PFSK-1 (cell line): ENCODE data around the gene LMTK3.

Experiments
- POLR2AphosphoS5 ChIP-seq: IDR thresholded peaks from 2 replicates; pipeline ENCODE4 v1.6.1; 2012; ENCODE audit warnings: low read depth, mild to moderate bottlenecking, control low read depth, low read length, moderate library complexity
- REST ChIP-seq, 2 experiments: IDR thresholded peaks; 2 replicates each; pipeline versions ENCODE4 v1.6.1 to v1.8.0; 2011 to 2012; ENCODE audit warnings: low read depth in 2 of 2, low read length in 2 of 2, control low read depth in 1 of 2, inconsistent platforms in 1 of 2, mild to moderate bottlenecking in 1 of 2, moderate library complexity in 1 of 2; ENCODE audit not compliant: insufficient read depth in 1 of 2
- TAF1 ChIP-seq: IDR thresholded peaks from 2 replicates; pipeline ENCODE4 v1.6.1; 2012; ENCODE audit warnings: low read length, control low read depth, borderline replicate concordance; ENCODE audit not compliant: insufficient read depth

DNA sequence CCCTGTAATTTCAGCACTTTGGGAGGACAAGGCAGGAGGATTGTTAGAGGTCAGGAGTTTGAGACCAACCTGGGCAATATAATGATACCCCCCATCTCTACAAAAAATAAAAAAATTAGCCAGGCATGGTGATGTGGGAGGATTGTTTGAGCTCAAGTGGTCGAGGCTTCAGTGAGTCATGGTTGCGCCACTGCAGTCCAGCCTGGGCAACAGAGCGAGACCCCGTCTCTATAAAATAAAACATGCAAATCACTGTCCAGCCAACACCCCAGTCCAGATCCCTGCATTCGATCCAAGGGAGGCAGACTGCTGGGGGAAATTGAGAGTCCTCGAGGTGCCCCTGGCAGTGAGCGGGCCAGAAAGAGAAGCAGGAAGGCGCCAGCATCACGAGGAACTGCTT, 35.5 kb downstream of the LMTK3 start:
- TF ChIP-seq POLR2AphosphoS5 (no peak), REST (IDR thresholded peaks at IDR 0.05; ENCODE audit: insufficient read depth in 1 of 2, low read depth in 2 of 2, low read length in 2 of 2) (no peak), TAF1 (no peak)
